HEK293 (cell line): ENCODE results near the gene PSAP.

ENCODE experiments used
- CTCF ChIA-PET: fragments of 350-600 bp; formaldehyde crosslinking; extraction: SDS; loops from one replicate; lab custom pipeline; 2021; ENCODE audit warnings: antibody characterized with exemption; lab: Yijun Ruan, JAX
- POLR2A ChIA-PET: fragments of 300-600 bp; formaldehyde crosslinking; extraction: SDS; loops from one replicate; lab custom pipeline; 2020; ENCODE audit warnings: antibody characterized with exemption, inconsistent platforms; lab: Yijun Ruan, JAX
- H3K27ac ChIP-seq: fragments of 200-500 bp; sonication (Bioruptor generic); 2 replicates; pipeline ENCODE4 v1.5.1; 2014; ENCODE audit warnings: low read depth, low read length, control low read depth, inconsistent platforms; ENCODE audit errors: extremely low read depth
- H3K36me3 ChIP-seq, 2 experiments: fragments of 200-500 bp in 1 of 2; sonication (Bioruptor generic) in 1 of 2; 1 replicate in 1 of 2; 2 replicates in 1 of 2; pipeline ENCODE4 v1.5.1; 2014 to 2017; ENCODE audit warnings: inconsistent platforms in 2 of 2, low read length in 2 of 2; ENCODE audit not compliant: control insufficient read depth in 2 of 2, insufficient read depth in 1 of 2
- H3K4me1 ChIP-seq: fragments of 200-500 bp; sonication (Bioruptor generic); 2 replicates; pipeline ENCODE4 v1.5.1; 2014; ENCODE audit warnings: mild to moderate bottlenecking, low read length, inconsistent platforms; ENCODE audit not compliant: control insufficient read depth, insufficient read depth
- H3K4me3 ChIP-seq: 2 replicates; pipeline ENCODE4 v1.5.1; 2011; ENCODE audit warnings: low read depth, mild to moderate bottlenecking, control low read depth, low read length, moderate library complexity
- H3K9me3 ChIP-seq: fragments of 200-500 bp; sonication (Bioruptor generic); 2 replicates; pipeline ENCODE4 v1.5.1; 2014; ENCODE audit warnings: low read depth, low read length, inconsistent platforms; ENCODE audit not compliant: control insufficient read depth, insufficient read depth
- BCL11A ChIP-seq: fragments of 450-650 bp; formaldehyde crosslinking; IDR thresholded peaks from 2 replicates; pipeline ENCODE4 v1.5.1; 2016; ENCODE audit warnings: low read depth, missing biosample characterization, missing genetic modification characterization
- GLI4 ChIP-seq: fragments of 450-650 bp; formaldehyde crosslinking; IDR thresholded peaks from 2 replicates; pipeline ENCODE4 v1.5.1; 2016; ENCODE audit warnings: missing biosample characterization, missing genetic modification characterization
- HOXD13 ChIP-seq: sonication (generic); formaldehyde crosslinking; IDR thresholded peaks from 2 replicates; pipeline ENCODE4 v1.8.0; 2022; ENCODE audit warnings: missing genetic modification reagents, borderline replicate concordance
- KLF10 ChIP-seq: fragments of 450-650 bp; IDR thresholded peaks from 2 replicates; pipeline ENCODE4 v1.5.1; 2018; ENCODE audit warnings: missing biosample characterization, mild to moderate bottlenecking, missing genetic modification characterization
- OVOL3 ChIP-seq: fragments of 450-650 bp; formaldehyde crosslinking; IDR thresholded peaks from 2 replicates; pipeline ENCODE4 v1.5.1; 2016; ENCODE audit warnings: missing biosample characterization, missing genetic modification characterization
- ZBTB8A ChIP-seq: fragments of 450-650 bp; formaldehyde crosslinking; IDR thresholded peaks from 2 replicates; pipeline ENCODE4 v1.5.1; 2016; ENCODE audit warnings: missing biosample characterization, missing genetic modification characterization
- ZFP41 ChIP-seq: fragments of 450-650 bp; formaldehyde crosslinking; IDR thresholded peaks from 2 replicates; pipeline ENCODE4 v1.5.1; 2016; ENCODE audit warnings: missing biosample characterization, missing genetic modification characterization, borderline replicate concordance
- ZNF138 ChIP-seq: fragments of 450-650 bp; formaldehyde crosslinking; IDR thresholded peaks from 2 replicates; pipeline ENCODE4 v1.5.1; 2016; ENCODE audit warnings: missing biosample characterization, missing genetic modification characterization, borderline replicate concordance
- ZNF23 ChIP-seq: fragments of 450-650 bp; formaldehyde crosslinking; IDR thresholded peaks from 2 replicates; pipeline ENCODE4 v1.5.1; 2016; ENCODE audit warnings: missing biosample characterization, missing genetic modification characterization, borderline replicate concordance
- ZNF239 ChIP-seq: fragments of 450-650 bp; formaldehyde crosslinking; IDR thresholded peaks from 2 replicates; pipeline ENCODE4 v1.5.1; 2016; ENCODE audit warnings: missing biosample characterization, missing genetic modification characterization
- ZNF394 ChIP-seq: fragments of 450-650 bp; formaldehyde crosslinking; IDR thresholded peaks from 2 replicates; pipeline ENCODE4 v1.5.1; 2016; ENCODE audit warnings: missing biosample characterization, missing genetic modification characterization, mild to moderate bottlenecking, moderate library complexity, borderline replicate concordance
- ZNF404 ChIP-seq: fragments of 450-650 bp; formaldehyde crosslinking; IDR thresholded peaks from 2 replicates; pipeline ENCODE4 v1.5.1; 2017; ENCODE audit warnings: missing biosample characterization, missing genetic modification characterization
- ZNF514 ChIP-seq: fragments of 450-650 bp; formaldehyde crosslinking; IDR thresholded peaks from 2 replicates; pipeline ENCODE4 v1.5.1; 2016; ENCODE audit warnings: missing biosample characterization, missing genetic modification characterization
- ZNF521 ChIP-seq: fragments of 450-650 bp; formaldehyde crosslinking; IDR thresholded peaks from 2 replicates; pipeline ENCODE4 v1.5.1; 2017; ENCODE audit warnings: missing biosample characterization, mild to moderate bottlenecking, missing genetic modification characterization
- ZNF555 ChIP-seq: fragments of 450-650 bp; formaldehyde crosslinking; conservative IDR thresholded peaks from 2 replicates; pipeline ENCODE4 v1.5.1; 2017; ENCODE audit warnings: missing biosample characterization, mild to moderate bottlenecking, missing genetic modification characterization, inconsistent platforms
- ZNF624 ChIP-seq: fragments of 450-650 bp; formaldehyde crosslinking; IDR thresholded peaks from 2 replicates; pipeline ENCODE4 v1.5.1; 2017; ENCODE audit warnings: missing biosample characterization, missing genetic modification characterization
- ZNF768 ChIP-seq: fragments of 450-650 bp; formaldehyde crosslinking; IDR thresholded peaks from 2 replicates; pipeline ENCODE4 v1.5.1; 2018; ENCODE audit warnings: missing biosample characterization, mild to moderate bottlenecking, missing genetic modification characterization
- ZNF777 ChIP-seq: fragments of 450-650 bp; formaldehyde crosslinking; IDR thresholded peaks from 2 replicates; pipeline ENCODE4 v1.5.1; 2017; ENCODE audit warnings: missing biosample characterization, missing genetic modification characterization, borderline replicate concordance
- ZNF792 ChIP-seq: fragments of 450-650 bp; formaldehyde crosslinking; IDR thresholded peaks from 2 replicates; pipeline ENCODE4 v1.5.1; 2016; ENCODE audit warnings: missing biosample characterization, missing genetic modification characterization
- ZNF830 ChIP-seq: fragments of 450-650 bp; IDR thresholded peaks from 2 replicates; pipeline ENCODE4 v1.5.0; 2018; ENCODE audit warnings: missing biosample characterization, missing genetic modification characterization, low read depth, mild to moderate bottlenecking, moderate library complexity
- ZSCAN30 ChIP-seq: fragments of 450-650 bp; IDR thresholded peaks from 2 replicates; pipeline ENCODE4 v1.5.1; 2018; ENCODE audit warnings: missing biosample characterization, mild to moderate bottlenecking, missing genetic modification characterization, moderate library complexity
- TF ChIP-seq, protein P1 (sequence below): fragments of 450-650 bp; formaldehyde crosslinking; IDR thresholded peaks from 2 replicates; pipeline ENCODE4 v1.5.1; 2016; ENCODE audit warnings: missing biosample characterization, missing genetic modification characterization
- TF ChIP-seq, protein P2 (sequence below): fragments of 450-650 bp; formaldehyde crosslinking; IDR thresholded peaks from 2 replicates; pipeline ENCODE4 v1.5.1; 2017; ENCODE audit warnings: missing biosample characterization, missing genetic modification characterization
- TF ChIP-seq, protein P3 (sequence below): fragments of 450-650 bp; formaldehyde crosslinking; IDR thresholded peaks from 2 replicates; pipeline ENCODE4 v1.5.1; 2016; ENCODE audit warnings: missing biosample characterization, missing genetic modification characterization
- TF ChIP-seq, protein P4 (sequence below): fragments of 450-650 bp; formaldehyde crosslinking; IDR thresholded peaks from 2 replicates; pipeline ENCODE4 v1.5.1; 2016; ENCODE audit warnings: missing biosample characterization, missing genetic modification characterization

The PSAP gene

DNA sequence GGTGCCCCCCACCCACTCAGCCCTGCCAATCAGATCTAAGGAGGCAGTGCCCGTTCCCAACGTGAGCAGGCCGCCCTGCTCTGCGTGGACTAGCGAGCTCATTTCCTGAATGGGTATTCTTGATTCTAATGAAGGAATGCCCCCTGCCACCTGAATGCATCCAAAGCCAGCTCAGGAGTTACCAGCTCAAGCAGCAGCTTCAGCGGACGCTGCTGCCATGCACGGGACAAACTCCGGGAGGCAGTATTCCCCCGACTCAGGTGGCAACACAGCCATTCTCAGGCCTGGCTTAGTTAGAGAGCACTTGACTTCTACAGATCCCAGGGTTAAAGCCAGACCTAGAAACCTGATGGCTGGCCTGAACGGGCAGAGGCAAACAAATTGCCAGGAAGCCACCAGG, 25.8 kb downstream of the PSAP start (continued):
- TF ChIP-seq ZFP41 (tag by site-specific recombination) (no peak), OVOL3 (tag by site-specific recombination) (no peak)

DNA sequence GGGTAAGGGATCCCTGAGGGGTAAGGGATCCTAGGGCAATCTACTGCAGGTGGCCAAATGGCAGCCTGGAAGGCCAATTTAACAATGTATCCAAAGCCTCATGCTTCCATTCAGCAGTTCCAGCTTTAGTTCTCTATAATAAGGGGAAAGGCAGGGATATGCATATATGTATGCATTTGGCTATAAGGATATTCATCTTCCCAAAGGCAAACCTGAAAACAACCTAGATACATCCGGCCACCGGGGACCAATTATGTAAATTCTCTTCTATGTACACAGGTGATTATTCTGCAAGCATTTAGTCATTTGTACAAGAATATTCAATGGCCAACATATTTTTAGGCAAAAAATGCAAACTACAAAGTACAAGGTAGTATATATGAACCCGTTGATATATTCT, 26.7 kb downstream of the PSAP start:
- TF ChIP-seq ZNF555 (tag by site-specific recombination) (no peak), GLI4 (no peak), KLF10 (tag by site-specific recombination) (no peak), ZNF404 (no peak), ZNF23 (no peak), ZNF138 (no peak), HOXD13 (CRISPR knock-in tag) (no peak), ZNF239 (tag by site-specific recombination) (no peak), ZNF521 (tag by site-specific recombination) (no peak), ZNF777 (no peak), BCL11A (no peak), ZNF768 (tag by site-specific recombination) (no peak), ZNF394 (tag by site-specific recombination) (no peak), ZNF792 (no peak), ZSCAN30 (tag by site-specific recombination) (no peak)
- TF ChIP-seq, protein P1, sequence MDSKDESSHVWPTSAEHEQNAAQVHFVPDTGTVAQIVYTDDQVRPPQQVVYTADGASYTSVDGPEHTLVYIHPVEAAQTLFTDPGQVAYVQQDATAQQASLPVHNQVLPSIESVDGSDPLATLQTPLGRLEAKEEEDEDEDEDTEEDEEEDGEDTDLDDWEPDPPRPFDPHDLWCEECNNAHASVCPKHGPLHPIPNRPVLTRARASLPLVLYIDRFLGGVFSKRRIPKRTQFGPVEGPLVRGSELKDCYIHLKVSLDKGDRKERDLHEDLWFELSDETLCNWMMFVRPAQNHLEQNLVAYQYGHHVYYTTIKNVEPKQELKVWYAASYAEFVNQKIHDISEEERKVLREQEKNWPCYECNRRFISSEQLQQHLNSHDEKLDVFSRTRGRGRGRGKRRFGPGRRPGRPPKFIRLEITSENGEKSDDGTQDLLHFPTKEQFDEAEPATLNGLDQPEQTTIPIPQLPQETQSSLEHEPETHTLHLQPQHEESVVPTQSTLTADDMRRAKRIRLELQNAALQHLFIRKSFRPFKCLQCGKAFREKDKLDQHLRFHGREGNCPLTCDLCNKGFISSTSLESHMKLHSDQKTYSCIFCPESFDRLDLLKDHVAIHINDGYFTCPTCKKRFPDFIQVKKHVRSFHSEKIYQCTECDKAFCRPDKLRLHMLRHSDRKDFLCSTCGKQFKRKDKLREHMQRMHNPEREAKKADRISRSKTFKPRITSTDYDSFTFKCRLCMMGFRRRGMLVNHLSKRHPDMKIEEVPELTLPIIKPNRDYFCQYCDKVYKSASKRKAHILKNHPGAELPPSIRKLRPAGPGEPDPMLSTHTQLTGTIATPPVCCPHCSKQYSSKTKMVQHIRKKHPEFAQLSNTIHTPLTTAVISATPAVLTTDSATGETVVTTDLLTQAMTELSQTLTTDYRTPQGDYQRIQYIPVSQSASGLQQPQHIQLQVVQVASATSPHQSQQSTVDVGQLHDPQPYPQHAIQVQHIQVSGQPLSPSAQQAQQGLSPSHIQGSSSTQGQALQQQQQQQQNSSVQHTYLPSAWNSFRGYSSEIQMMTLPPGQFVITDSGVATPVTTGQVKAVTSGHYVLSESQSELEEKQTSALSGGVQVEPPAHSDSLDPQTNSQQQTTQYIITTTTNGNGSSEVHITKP, result no peak
- TF ChIP-seq, protein P2, sequence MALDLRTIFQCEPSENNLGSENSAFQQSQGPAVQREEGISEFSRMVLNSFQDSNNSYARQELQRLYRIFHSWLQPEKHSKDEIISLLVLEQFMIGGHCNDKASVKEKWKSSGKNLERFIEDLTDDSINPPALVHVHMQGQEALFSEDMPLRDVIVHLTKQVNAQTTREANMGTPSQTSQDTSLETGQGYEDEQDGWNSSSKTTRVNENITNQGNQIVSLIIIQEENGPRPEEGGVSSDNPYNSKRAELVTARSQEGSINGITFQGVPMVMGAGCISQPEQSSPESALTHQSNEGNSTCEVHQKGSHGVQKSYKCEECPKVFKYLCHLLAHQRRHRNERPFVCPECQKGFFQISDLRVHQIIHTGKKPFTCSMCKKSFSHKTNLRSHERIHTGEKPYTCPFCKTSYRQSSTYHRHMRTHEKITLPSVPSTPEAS (tag by site-specific recombination), result no peak
- ChIA-PET CTCF (interaction anchor here (0.8 to 1.9 kb wide), 2 partner anchors 50 to 72 kb away, joined by 4 to 14 read pairs; no protein-coding TSS in a partner anchor), POLR2A (no interaction called here)
- Histone ChIP-seq H3K9me3 (no peaks in the 10 kb centered on the region), H3K4me3 (no peak overlapping the region), H3K36me3 (peaks cover 16 to 96% of the 10 kb centered on the region in 2 experiments), H3K4me1 (no peaks in the 10 kb centered on the region), H3K27ac (no peak overlapping the region)

DNA sequence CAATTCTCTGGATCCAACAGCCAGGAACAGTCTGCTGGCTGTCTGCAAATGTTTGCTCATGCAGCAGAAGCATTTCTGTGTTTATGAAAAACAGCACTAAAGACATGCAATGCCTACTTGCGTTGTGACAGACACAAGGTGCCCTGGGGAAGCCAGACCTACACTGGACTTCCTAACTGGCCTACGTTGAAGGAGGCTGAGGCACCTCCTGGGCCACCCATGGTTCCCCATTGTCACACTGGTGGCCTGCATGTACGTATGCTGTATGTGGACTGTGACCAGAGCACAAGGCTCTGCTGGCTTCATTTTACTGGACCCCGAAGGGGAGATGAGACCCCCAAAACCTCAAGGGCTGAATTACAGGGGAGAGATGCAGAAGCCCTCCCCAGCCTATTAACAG, 27.7 kb downstream of the PSAP start:
- Histone ChIP-seq H3K27ac (no peak overlapping the region), H3K36me3 (peaks cover 16 to 96% of the 10 kb centered on the region in 2 experiments), H3K9me3 (no peaks in the 10 kb centered on the region), H3K4me1 (no peaks in the 10 kb centered on the region), H3K4me3 (no peak overlapping the region)
- ChIA-PET POLR2A (no interaction called here), CTCF (interaction anchor here (1.7 kb wide), 1 partner anchor 73 kb away, joined by 20 read pairs; no protein-coding TSS in a partner anchor)
- TF ChIP-seq ZNF624 (tag by site-specific recombination), result no peak
- no peak for TF ChIP-seq ZNF514 (tag by site-specific recombination)
- TF ChIP-seq, protein P3, sequence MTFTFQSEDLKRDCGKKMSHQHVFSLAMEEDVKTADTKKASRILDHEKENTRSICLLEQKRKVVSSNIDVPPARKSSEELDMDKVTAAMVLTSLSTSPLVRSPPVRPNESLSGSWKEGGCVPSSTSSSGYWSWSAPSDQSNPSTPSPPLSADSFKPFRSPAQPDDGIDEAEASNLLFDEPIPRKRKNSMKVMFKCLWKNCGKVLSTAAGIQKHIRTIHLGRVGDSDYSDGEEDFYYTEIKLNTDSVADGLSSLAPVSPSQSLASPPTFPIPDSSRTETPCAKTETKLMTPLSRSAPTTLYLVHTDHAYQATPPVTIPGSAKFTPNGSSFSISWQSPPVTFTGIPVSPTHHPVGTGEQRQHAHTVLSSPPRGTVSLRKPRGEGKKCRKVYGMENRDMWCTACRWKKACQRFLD (tag by site-specific recombination), result no peak
- no peak for TF ChIP-seq ZBTB8A (tag by site-specific recombination)
- no peak for TF ChIP-seq ZNF830 (tag by site-specific recombination)
- TF ChIP-seq, protein P4, sequence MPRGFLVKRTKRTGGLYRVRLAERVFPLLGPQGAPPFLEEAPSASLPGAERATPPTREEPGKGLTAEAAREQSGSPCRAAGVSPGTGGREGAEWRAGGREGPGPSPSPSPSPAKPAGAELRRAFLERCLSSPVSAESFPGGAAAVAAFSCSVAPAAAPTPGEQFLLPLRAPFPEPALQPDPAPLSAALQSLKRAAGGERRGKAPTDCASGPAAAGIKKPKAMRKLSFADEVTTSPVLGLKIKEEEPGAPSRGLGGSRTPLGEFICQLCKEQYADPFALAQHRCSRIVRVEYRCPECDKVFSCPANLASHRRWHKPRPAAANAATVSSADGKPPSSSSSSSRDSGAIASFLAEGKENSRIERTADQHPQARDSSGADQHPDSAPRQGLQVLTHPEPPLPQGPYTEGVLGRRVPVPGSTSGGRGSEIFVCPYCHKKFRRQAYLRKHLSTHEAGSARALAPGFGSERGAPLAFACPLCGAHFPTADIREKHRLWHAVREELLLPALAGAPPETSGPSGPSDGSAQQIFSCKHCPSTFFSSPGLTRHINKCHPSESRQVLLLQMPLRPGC (tag by site-specific recombination), result no peak
- TF ChIP-seq, all 188 proteins: peak for 0
